HEK293 (cell line): ENCODE results near the gene FAM76B.

ENCODE experiments used
- CTCF ChIA-PET: fragments of 350-600 bp; formaldehyde crosslinking; extraction: SDS; loops from one replicate; lab custom pipeline; 2021; ENCODE audit warnings: antibody characterized with exemption; lab: Yijun Ruan, JAX
- POLR2A ChIA-PET: fragments of 300-600 bp; formaldehyde crosslinking; extraction: SDS; loops from one replicate; lab custom pipeline; 2020; ENCODE audit warnings: antibody characterized with exemption, inconsistent platforms; lab: Yijun Ruan, JAX
- H3K27ac ChIP-seq: fragments of 200-500 bp; sonication (Bioruptor generic); 2 replicates; pipeline ENCODE4 v1.5.1; 2014; ENCODE audit warnings: low read depth, low read length, control low read depth, inconsistent platforms; ENCODE audit errors: extremely low read depth
- H3K36me3 ChIP-seq, 2 experiments: fragments of 200-500 bp in 1 of 2; sonication (Bioruptor generic) in 1 of 2; 1 replicate in 1 of 2; 2 replicates in 1 of 2; pipeline ENCODE4 v1.5.1; 2014 to 2017; ENCODE audit warnings: inconsistent platforms in 2 of 2, low read length in 2 of 2; ENCODE audit not compliant: control insufficient read depth in 2 of 2, insufficient read depth in 1 of 2
- H3K4me1 ChIP-seq: fragments of 200-500 bp; sonication (Bioruptor generic); 2 replicates; pipeline ENCODE4 v1.5.1; 2014; ENCODE audit warnings: mild to moderate bottlenecking, low read length, inconsistent platforms; ENCODE audit not compliant: control insufficient read depth, insufficient read depth
- H3K4me3 ChIP-seq: 2 replicates; pipeline ENCODE4 v1.5.1; 2011; ENCODE audit warnings: low read depth, mild to moderate bottlenecking, control low read depth, low read length, moderate library complexity
- H3K9me3 ChIP-seq: fragments of 200-500 bp; sonication (Bioruptor generic); 2 replicates; pipeline ENCODE4 v1.5.1; 2014; ENCODE audit warnings: low read depth, low read length, inconsistent platforms; ENCODE audit not compliant: control insufficient read depth, insufficient read depth
- GFI1B ChIP-seq: fragments of 450-650 bp; formaldehyde crosslinking; IDR thresholded peaks from 2 replicates; pipeline ENCODE4 v1.5.1; 2016; ENCODE audit warnings: missing biosample characterization, missing genetic modification characterization
- HOXA7 ChIP-seq: sonication (generic); formaldehyde crosslinking; IDR thresholded peaks from 2 replicates; pipeline ENCODE4 v1.8.1; 2022; ENCODE audit warnings: missing genetic modification reagents, borderline replicate concordance
- OSR2 ChIP-seq: fragments of 450-650 bp; formaldehyde crosslinking; IDR thresholded peaks from 2 replicates; pipeline ENCODE4 v1.5.1; 2016; ENCODE audit warnings: missing biosample characterization, missing genetic modification characterization
- TCF7L2 ChIP-seq: IDR thresholded peaks from 2 replicates; pipeline ENCODE4 v1.6.1; 2011; ENCODE audit warnings: low read depth, mild to moderate bottlenecking, inconsistent platforms, low read length, moderate library complexity, borderline replicate concordance
- ZBTB8A ChIP-seq: fragments of 450-650 bp; formaldehyde crosslinking; IDR thresholded peaks from 2 replicates; pipeline ENCODE4 v1.5.1; 2016; ENCODE audit warnings: missing biosample characterization, missing genetic modification characterization
- ZFP3 ChIP-seq: fragments of 450-650 bp; formaldehyde crosslinking; IDR thresholded peaks from 2 replicates; pipeline ENCODE4 v1.5.1; 2016; ENCODE audit warnings: low read depth, missing biosample characterization, missing genetic modification characterization
- ZFP41 ChIP-seq: fragments of 450-650 bp; formaldehyde crosslinking; IDR thresholded peaks from 2 replicates; pipeline ENCODE4 v1.5.1; 2016; ENCODE audit warnings: missing biosample characterization, missing genetic modification characterization, borderline replicate concordance
- ZNF138 ChIP-seq: fragments of 450-650 bp; formaldehyde crosslinking; IDR thresholded peaks from 2 replicates; pipeline ENCODE4 v1.5.1; 2016; ENCODE audit warnings: missing biosample characterization, missing genetic modification characterization, borderline replicate concordance
- ZNF157 ChIP-seq: fragments of 450-650 bp; formaldehyde crosslinking; IDR thresholded peaks from 2 replicates; pipeline ENCODE4 v1.5.1; 2016; ENCODE audit warnings: missing biosample characterization, missing genetic modification characterization
- ZNF266 ChIP-seq: fragments of 450-650 bp; formaldehyde crosslinking; IDR thresholded peaks from 2 replicates; pipeline ENCODE4 v1.5.1; 2016; ENCODE audit warnings: missing biosample characterization, missing genetic modification characterization, low read depth
- ZNF324 ChIP-seq: fragments of 450-650 bp; formaldehyde crosslinking; IDR thresholded peaks from 2 replicates; pipeline ENCODE4 v1.5.1; 2016; ENCODE audit warnings: missing biosample characterization, missing genetic modification characterization
- ZNF37A ChIP-seq: fragments of 450-650 bp; IDR thresholded peaks from 2 replicates; pipeline ENCODE4 v1.5.1; 2018; ENCODE audit warnings: missing biosample characterization, missing genetic modification characterization
- ZNF423 ChIP-seq: fragments of 450-650 bp; formaldehyde crosslinking; IDR thresholded peaks from 2 replicates; pipeline ENCODE4 v1.5.1; 2016; ENCODE audit warnings: missing biosample characterization, missing genetic modification characterization
- ZNF433 ChIP-seq: fragments of 450-650 bp; formaldehyde crosslinking; IDR thresholded peaks from 2 replicates; pipeline ENCODE4 v1.5.1; 2016; ENCODE audit warnings: missing biosample characterization, missing genetic modification characterization, low read depth
- ZNF624 ChIP-seq: fragments of 450-650 bp; formaldehyde crosslinking; IDR thresholded peaks from 2 replicates; pipeline ENCODE4 v1.5.1; 2017; ENCODE audit warnings: missing biosample characterization, missing genetic modification characterization
- ZNF791 ChIP-seq: fragments of 450-650 bp; formaldehyde crosslinking; IDR thresholded peaks from 2 replicates; pipeline ENCODE4 v1.5.1; 2016; ENCODE audit warnings: missing biosample characterization, missing genetic modification characterization
- ZNF792 ChIP-seq: fragments of 450-650 bp; formaldehyde crosslinking; IDR thresholded peaks from 2 replicates; pipeline ENCODE4 v1.5.1; 2016; ENCODE audit warnings: missing biosample characterization, missing genetic modification characterization
- ZNF843 ChIP-seq: fragments of 450-650 bp; formaldehyde crosslinking; IDR thresholded peaks from 2 replicates; pipeline ENCODE4 v1.5.1; 2016; ENCODE audit warnings: missing biosample characterization, missing genetic modification characterization
- ZSCAN16 ChIP-seq: fragments of 450-650 bp; formaldehyde crosslinking; IDR thresholded peaks from 2 replicates; pipeline ENCODE4 v1.5.1; 2016; ENCODE audit warnings: missing biosample characterization, missing genetic modification characterization
- ZXDB ChIP-seq: fragments of 450-650 bp; formaldehyde crosslinking; IDR thresholded peaks from 2 replicates; pipeline ENCODE4 v1.5.1; 2016; ENCODE audit warnings: missing biosample characterization, missing genetic modification characterization
- TF ChIP-seq, protein P1 (sequence below): fragments of 450-650 bp; formaldehyde crosslinking; IDR thresholded peaks from 2 replicates; pipeline ENCODE4 v1.5.1; 2016; ENCODE audit warnings: missing biosample characterization, missing genetic modification characterization
- TF ChIP-seq, protein P2 (sequence below): fragments of 450-650 bp; formaldehyde crosslinking; IDR thresholded peaks from 2 replicates; pipeline ENCODE4 v1.5.1; 2016; ENCODE audit warnings: missing biosample characterization, missing genetic modification characterization, borderline replicate concordance
- TF ChIP-seq, protein P3 (sequence below): fragments of 450-650 bp; formaldehyde crosslinking; IDR thresholded peaks from 2 replicates; pipeline ENCODE4 v1.5.1; 2016; ENCODE audit warnings: missing biosample characterization, missing genetic modification characterization

Gene FAM76B

DNA sequence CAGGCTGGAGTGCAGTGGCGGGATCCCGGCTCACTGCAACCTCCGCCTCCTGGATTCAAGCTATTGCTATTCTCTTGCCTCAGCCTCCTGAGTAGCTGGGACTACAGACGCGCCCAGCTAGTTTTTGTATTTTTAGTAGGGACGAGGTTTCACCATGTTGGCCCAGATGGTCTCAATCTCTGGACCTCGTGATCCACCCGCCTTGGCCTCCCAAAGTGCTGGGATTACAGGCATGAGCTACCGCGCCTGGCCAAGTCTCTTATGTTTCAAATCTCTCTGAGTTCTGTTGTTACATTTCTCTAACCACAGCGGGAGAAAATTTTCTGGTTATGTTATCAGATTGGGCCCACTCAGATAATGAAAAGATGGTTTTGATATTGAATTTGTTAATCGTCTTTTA lies 10.9 kb upstream of the FAM76B start:
- no peaks in the 10 kb centered on the region for H3K9me3 ChIP-seq
- ChIA-PET POLR2A (no interaction called here), CTCF (interaction anchor here (0.6 to 1.7 kb wide), 2 partner anchors 35 to 43 kb away, joined by 4 read pairs; no protein-coding TSS in a partner anchor)
- TF ChIP-seq ZFP41 (tag by site-specific recombination) (no peak), ZNF433 (tag by site-specific recombination) (no peak), ZNF157 (tag by site-specific recombination) (no peak), ZNF843 (tag by site-specific recombination) (no peak), ZNF624 (tag by site-specific recombination) (no peak), OSR2 (tag by site-specific recombination) (no peak)
- H3K4me1 ChIP-seq: no peaks in the 10 kb centered on the region
- H3K27ac ChIP-seq: no peak overlapping the region
- no peak overlapping the region for H3K4me3 ChIP-seq
- peaks cover 30 to 48% of the 10 kb centered on the region in 2 experiments for H3K36me3 ChIP-seq

DNA sequence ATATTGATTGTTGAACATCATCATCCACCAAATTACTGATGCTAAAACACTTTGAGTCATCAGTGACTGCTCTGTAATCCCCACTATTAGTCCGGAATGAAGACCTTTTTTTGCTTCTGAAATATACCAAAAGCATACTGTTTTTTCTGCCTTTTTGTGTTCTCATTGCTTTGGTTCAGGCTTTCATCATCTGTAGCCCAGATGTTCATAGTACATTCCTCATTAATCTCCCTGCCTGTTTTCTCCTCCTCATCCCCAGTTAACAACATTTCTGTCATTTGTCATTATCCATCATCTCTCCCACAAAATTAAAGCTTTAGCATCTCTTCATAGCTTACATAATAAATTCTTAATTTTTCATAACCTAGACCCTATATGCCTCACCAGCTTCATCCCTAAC lies 10.0 kb upstream of the FAM76B start:
- POLR2A ChIA-PET: no interaction called here
- TF ChIP-seq HOXA7 (CRISPR knock-in tag): no peak
- TF ChIP-seq ZNF266 (tag by site-specific recombination): no peak
- TF ChIP-seq ZSCAN16 (tag by site-specific recombination): no peak
- TF ChIP-seq, protein P1, sequence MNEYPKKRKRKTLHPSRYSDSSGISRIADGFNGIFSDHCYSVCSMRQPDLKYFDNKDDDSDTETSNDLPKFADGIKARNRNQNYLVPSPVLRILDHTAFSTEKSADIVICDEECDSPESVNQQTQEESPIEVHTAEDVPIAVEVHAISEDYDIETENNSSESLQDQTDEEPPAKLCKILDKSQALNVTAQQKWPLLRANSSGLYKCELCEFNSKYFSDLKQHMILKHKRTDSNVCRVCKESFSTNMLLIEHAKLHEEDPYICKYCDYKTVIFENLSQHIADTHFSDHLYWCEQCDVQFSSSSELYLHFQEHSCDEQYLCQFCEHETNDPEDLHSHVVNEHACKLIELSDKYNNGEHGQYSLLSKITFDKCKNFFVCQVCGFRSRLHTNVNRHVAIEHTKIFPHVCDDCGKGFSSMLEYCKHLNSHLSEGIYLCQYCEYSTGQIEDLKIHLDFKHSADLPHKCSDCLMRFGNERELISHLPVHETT: no peak
- TF ChIP-seq, all 188 proteins: peak for 0
- no peak overlapping the region for H3K4me3 ChIP-seq
- no peak overlapping the region for H3K27ac ChIP-seq
- H3K4me1 ChIP-seq: no peaks in the 10 kb centered on the region
- CTCF ChIA-PET: interaction anchor here (1.7 kb wide), 1 partner anchor 36 kb away, joined by 4 read pairs; no protein-coding TSS in a partner anchor
- H3K36me3 ChIP-seq: peaks cover 27 to 41% of the 10 kb centered on the region in 2 experiments
- no peaks in the 10 kb centered on the region for H3K9me3 ChIP-seq

DNA sequence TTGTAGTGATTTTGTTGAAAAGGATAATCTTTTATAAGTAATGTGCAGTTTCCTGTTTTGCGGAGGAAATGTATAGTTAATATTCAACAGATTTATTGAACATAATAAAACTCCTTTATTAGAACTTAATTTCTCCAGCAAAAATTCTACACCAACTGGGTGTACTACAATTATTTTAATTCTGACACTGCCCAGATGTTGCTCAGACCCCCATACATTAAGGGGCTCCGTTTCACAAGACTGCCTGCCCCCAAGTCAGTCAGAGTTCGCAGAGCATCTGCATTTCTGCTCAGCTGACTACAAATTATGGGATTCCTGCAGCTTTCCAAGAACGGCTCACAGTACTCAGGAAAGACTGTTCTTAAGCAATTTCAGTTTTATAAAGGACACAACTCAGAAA lies 6.9 kb upstream of the FAM76B start:
- Histone ChIP-seq H3K4me1 (no peaks in the 10 kb centered on the region), H3K36me3 (peaks cover 14 to 23% of the 10 kb centered on the region in 2 experiments; a peak in 2 of 3 replicates), H3K27ac (no peak overlapping the region), H3K4me3 (no peak overlapping the region), H3K9me3 (no peaks in the 10 kb centered on the region)
- TF ChIP-seq ZXDB (tag by site-specific recombination) (no peak), ZNF423 (tag by site-specific recombination) (no peak), ZNF791 (tag by site-specific recombination) (no peak), GFI1B (tag by site-specific recombination) (no peak), ZNF138 (tag by site-specific recombination) (no peak), ZNF324 (tag by site-specific recombination) (no peak), TCF7L2 (no peak), ZNF37A (tag by site-specific recombination) (no peak), ZBTB8A (no peak), ZNF792 (no peak), ZFP3 (tag by site-specific recombination) (no peak)
- TF ChIP-seq, protein P2, sequence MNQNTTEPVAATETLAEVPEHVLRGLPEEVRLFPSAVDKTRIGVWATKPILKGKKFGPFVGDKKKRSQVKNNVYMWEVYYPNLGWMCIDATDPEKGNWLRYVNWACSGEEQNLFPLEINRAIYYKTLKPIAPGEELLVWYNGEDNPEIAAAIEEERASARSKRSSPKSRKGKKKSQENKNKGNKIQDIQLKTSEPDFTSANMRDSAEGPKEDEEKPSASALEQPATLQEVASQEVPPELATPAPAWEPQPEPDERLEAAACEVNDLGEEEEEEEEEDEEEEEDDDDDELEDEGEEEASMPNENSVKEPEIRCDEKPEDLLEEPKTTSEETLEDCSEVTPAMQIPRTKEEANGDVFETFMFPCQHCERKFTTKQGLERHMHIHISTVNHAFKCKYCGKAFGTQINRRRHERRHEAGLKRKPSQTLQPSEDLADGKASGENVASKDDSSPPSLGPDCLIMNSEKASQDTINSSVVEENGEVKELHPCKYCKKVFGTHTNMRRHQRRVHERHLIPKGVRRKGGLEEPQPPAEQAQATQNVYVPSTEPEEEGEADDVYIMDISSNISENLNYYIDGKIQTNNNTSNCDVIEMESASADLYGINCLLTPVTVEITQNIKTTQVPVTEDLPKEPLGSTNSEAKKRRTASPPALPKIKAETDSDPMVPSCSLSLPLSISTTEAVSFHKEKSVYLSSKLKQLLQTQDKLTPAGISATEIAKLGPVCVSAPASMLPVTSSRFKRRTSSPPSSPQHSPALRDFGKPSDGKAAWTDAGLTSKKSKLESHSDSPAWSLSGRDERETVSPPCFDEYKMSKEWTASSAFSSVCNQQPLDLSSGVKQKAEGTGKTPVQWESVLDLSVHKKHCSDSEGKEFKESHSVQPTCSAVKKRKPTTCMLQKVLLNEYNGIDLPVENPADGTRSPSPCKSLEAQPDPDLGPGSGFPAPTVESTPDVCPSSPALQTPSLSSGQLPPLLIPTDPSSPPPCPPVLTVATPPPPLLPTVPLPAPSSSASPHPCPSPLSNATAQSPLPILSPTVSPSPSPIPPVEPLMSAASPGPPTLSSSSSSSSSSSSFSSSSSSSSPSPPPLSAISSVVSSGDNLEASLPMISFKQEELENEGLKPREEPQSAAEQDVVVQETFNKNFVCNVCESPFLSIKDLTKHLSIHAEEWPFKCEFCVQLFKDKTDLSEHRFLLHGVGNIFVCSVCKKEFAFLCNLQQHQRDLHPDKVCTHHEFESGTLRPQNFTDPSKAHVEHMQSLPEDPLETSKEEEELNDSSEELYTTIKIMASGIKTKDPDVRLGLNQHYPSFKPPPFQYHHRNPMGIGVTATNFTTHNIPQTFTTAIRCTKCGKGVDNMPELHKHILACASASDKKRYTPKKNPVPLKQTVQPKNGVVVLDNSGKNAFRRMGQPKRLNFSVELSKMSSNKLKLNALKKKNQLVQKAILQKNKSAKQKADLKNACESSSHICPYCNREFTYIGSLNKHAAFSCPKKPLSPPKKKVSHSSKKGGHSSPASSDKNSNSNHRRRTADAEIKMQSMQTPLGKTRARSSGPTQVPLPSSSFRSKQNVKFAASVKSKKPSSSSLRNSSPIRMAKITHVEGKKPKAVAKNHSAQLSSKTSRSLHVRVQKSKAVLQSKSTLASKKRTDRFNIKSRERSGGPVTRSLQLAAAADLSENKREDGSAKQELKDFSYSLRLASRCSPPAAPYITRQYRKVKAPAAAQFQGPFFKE (tag by site-specific recombination): no peak
- TF ChIP-seq, protein P3, sequence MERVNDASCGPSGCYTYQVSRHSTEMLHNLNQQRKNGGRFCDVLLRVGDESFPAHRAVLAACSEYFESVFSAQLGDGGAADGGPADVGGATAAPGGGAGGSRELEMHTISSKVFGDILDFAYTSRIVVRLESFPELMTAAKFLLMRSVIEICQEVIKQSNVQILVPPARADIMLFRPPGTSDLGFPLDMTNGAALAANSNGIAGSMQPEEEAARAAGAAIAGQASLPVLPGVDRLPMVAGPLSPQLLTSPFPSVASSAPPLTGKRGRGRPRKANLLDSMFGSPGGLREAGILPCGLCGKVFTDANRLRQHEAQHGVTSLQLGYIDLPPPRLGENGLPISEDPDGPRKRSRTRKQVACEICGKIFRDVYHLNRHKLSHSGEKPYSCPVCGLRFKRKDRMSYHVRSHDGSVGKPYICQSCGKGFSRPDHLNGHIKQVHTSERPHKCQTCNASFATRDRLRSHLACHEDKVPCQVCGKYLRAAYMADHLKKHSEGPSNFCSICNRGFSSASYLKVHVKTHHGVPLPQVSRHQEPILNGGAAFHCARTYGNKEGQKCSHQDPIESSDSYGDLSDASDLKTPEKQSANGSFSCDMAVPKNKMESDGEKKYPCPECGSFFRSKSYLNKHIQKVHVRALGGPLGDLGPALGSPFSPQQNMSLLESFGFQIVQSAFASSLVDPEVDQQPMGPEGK (tag by site-specific recombination): no peak
- POLR2A ChIA-PET: no interaction called here
- CTCF ChIA-PET: interaction anchor here (0.6 kb wide), 1 partner anchor 517 kb away, joined by 5 read pairs; no protein-coding TSS in a partner anchor
